BE2C (cell line): Measurements from ENCODE around the gene QKI.

ENCODE experiments used
- DNase-seq: peaks from one replicate; pipeline ENCODE4 v3.0.0-alpha.2; 2020
- H3K27me3 ChIP-seq: fragments of 250-450 bp; sonication (Bioruptor Pico); 2 replicates; pipeline ENCODE4 v1.5.1; 2020; ENCODE audit warnings: mild to moderate bottlenecking
- H3K36me3 ChIP-seq: fragments of 250-450 bp; sonication (Bioruptor Pico); 2 replicates; pipeline ENCODE4 v1.5.1; 2020; ENCODE audit warnings: mild to moderate bottlenecking
- H3K4me1 ChIP-seq: fragments of 250-450 bp; sonication (Bioruptor Pico); 2 replicates; pipeline ENCODE4 v1.5.1; 2020
- H3K4me3 ChIP-seq: 2 replicates; pipeline ENCODE4 v1.5.1; 2011; ENCODE audit warnings: low read depth, low read length
- H3K9me3 ChIP-seq: fragments of 250-450 bp; sonication (Bioruptor Pico); 2 replicates; pipeline ENCODE4 v1.5.1; 2020
- CTCF ChIP-seq: IDR thresholded peaks from 2 replicates; pipeline ENCODE4 v1.5.1; 2012; ENCODE audit warnings: mild to moderate bottlenecking, low read depth, low read length

The QKI gene

GRCh38 chr6:163570579-163571231 lies 156.2 kb downstream of the QKI start:
- no peak for TF ChIP-seq CTCF
- no peaks in the 10 kb centered on the region for H3K27me3 ChIP-seq
- H3K36me3 ChIP-seq: peaks cover 5% of the 10 kb centered on the region
- H3K4me3 ChIP-seq: no peak overlapping the region
- H3K9me3 ChIP-seq: no peaks in the 10 kb centered on the region
- no peak for DNase-seq
- H3K4me1 ChIP-seq: no peaks in the 10 kb centered on the region

GRCh38 chr6:163571730-163572129 lies 157.2 kb downstream of the QKI start:
- Histone ChIP-seq H3K4me3 (no peak overlapping the region), H3K36me3 (peaks cover 5% of the 10 kb centered on the region), H3K27me3 (no peaks in the 10 kb centered on the region), H3K9me3 (no peaks in the 10 kb centered on the region), H3K4me1 (no peaks in the 10 kb centered on the region)
- TF ChIP-seq CTCF: no peak
- no peak for DNase-seq

- no peaks in the 10 kb centered on the region for H3K27me3 ChIP-seq
- peaks cover 5% of the 10 kb centered on the region for H3K36me3 ChIP-seq
- no peaks in the 10 kb centered on the region for H3K4me1 ChIP-seq
- no peak for DNase-seq
- H3K4me3 ChIP-seq: no peak overlapping the region
- no peak for TF ChIP-seq CTCF
- no peaks in the 10 kb centered on the region for H3K9me3 ChIP-seq
Observed at GRCh38 chr6:163572612-163573011, 158.1 kb downstream of the QKI start.

GRCh38 chr6:163573503-163574179 lies 159.1 kb downstream of the QKI start:
- H3K27me3 ChIP-seq: no peaks in the 10 kb centered on the region
- peaks cover 5% of the 10 kb centered on the region for H3K36me3 ChIP-seq
- no peaks in the 10 kb centered on the region for H3K9me3 ChIP-seq
- no peaks in the 10 kb centered on the region for H3K4me1 ChIP-seq
- no peak for TF ChIP-seq CTCF
- H3K4me3 ChIP-seq: no peak overlapping the region
- no peak for DNase-seq

GRCh38 chr6:163576114-163576513 lies 161.6 kb downstream of the QKI start:
- Histone ChIP-seq H3K4me1 (no peaks in the 10 kb centered on the region), H3K9me3 (no peaks in the 10 kb centered on the region), H3K27me3 (no peaks in the 10 kb centered on the region), H3K4me3 (no peak overlapping the region), H3K36me3 (peaks cover under 1% of the 10 kb centered on the region)
- TF ChIP-seq CTCF: no peak
- no peak for DNase-seq

- Histone ChIP-seq H3K4me3 (no peak overlapping the region), H3K9me3 (no peaks in the 10 kb centered on the region), H3K4me1 (no peaks in the 10 kb centered on the region), H3K27me3 (no peaks in the 10 kb centered on the region), H3K36me3 (no peaks in the 10 kb centered on the region; the same call in 1 of the 2 replicates)
- DNase-seq: no peak
- no peak for TF ChIP-seq CTCF
Observed at GRCh38 chr6:163577404-163577803, 162.9 kb downstream of the QKI start.
